ENCODE results near the gene TAF15.

TAF15 gene

GRCh38 chr17:35875072-35875799, 66.0 kb downstream of the TAF15 start:
- Histone ChIP-seq H2AFZ (ENCODE audit: low read depth, low read length) (no peak overlapping the region), H3K36me3 (ENCODE audit: insufficient read depth, low read length) (no peaks in the 10 kb centered on the region), H3K27me3 (ENCODE audit: insufficient read depth, low read length) (no peaks in the 10 kb centered on the region), H3K4me1 (ENCODE audit: insufficient read depth, low read length) (no peaks in the 10 kb centered on the region), H3K4me3 (ENCODE audit: low read length) (no peak overlapping the region), H3K9me3 (ENCODE audit: low read length) (no peaks in the 10 kb centered on the region)

- Histone ChIP-seq H3K4me3 (ENCODE audit: low read length) (no peak overlapping the region), H2AFZ (ENCODE audit: low read depth, low read length) (no peak overlapping the region), H3K36me3 (ENCODE audit: insufficient read depth, low read length) (no peaks in the 10 kb centered on the region), H3K9me3 (ENCODE audit: low read length) (no peaks in the 10 kb centered on the region), H3K27me3 (ENCODE audit: insufficient read depth, low read length) (no peaks in the 10 kb centered on the region), H3K4me1 (ENCODE audit: insufficient read depth, low read length) (no peaks in the 10 kb centered on the region)
These were observed 66.5 kb downstream of the TAF15 start for GRCh38 chr17:35875800-35876139.

GRCh38 chr17:35876534-35876933, 67.2 kb downstream of the TAF15 start:
- H3K27me3 ChIP-seq (ENCODE audit: insufficient read depth, low read length) = no peaks in the 10 kb centered on the region
- H3K36me3 ChIP-seq (ENCODE audit: insufficient read depth, low read length) = no peaks in the 10 kb centered on the region
- H3K4me3 ChIP-seq (ENCODE audit: low read length) = no peak overlapping the region
- H3K4me1 ChIP-seq (ENCODE audit: insufficient read depth, low read length) = no peaks in the 10 kb centered on the region
- no peak overlapping the region for H2AFZ ChIP-seq (ENCODE audit: low read depth, low read length)
- no peaks in the 10 kb centered on the region for H3K9me3 ChIP-seq (ENCODE audit: low read length)

- Histone ChIP-seq H2AFZ (ENCODE audit: low read depth, low read length) (no peak overlapping the region), H3K27me3 (ENCODE audit: insufficient read depth, low read length) (no peaks in the 10 kb centered on the region), H3K4me3 (ENCODE audit: low read length) (no peak overlapping the region), H3K9me3 (ENCODE audit: low read length) (no peaks in the 10 kb centered on the region), H3K36me3 (ENCODE audit: insufficient read depth, low read length) (no peaks in the 10 kb centered on the region), H3K4me1 (ENCODE audit: insufficient read depth, low read length) (no peaks in the 10 kb centered on the region)
These were observed 68.2 kb downstream of the TAF15 start for GRCh38 chr17:35877345-35878029.

- H3K27me3 ChIP-seq (ENCODE audit: insufficient read depth, low read length) = no peaks in the 10 kb centered on the region
- H2AFZ ChIP-seq (ENCODE audit: low read depth, low read length) = no peak overlapping the region
- no peaks in the 10 kb centered on the region for H3K36me3 ChIP-seq (ENCODE audit: insufficient read depth, low read length)
- H3K4me3 ChIP-seq (ENCODE audit: low read length) = no peak overlapping the region
- no peaks in the 10 kb centered on the region for H3K4me1 ChIP-seq (ENCODE audit: insufficient read depth, low read length)
- H3K9me3 ChIP-seq (ENCODE audit: low read length) = no peaks in the 10 kb centered on the region
These were observed 69.1 kb downstream of the TAF15 start for GRCh38 chr17:35878361-35878760.

- H3K36me3 ChIP-seq (ENCODE audit: insufficient read depth, low read length) = no peaks in the 10 kb centered on the region
- no peak within 1 kb of the TSS for H3K4me3 ChIP-seq (ENCODE audit: low read length)
- no peaks in the 10 kb centered on the region for H3K4me1 ChIP-seq (ENCODE audit: insufficient read depth, low read length)
- H3K27me3 ChIP-seq (ENCODE audit: insufficient read depth, low read length) = no peaks in the 10 kb centered on the region
- H3K9me3 ChIP-seq (ENCODE audit: low read length) = no peaks in the 10 kb centered on the region
- H2AFZ ChIP-seq (ENCODE audit: low read depth, low read length) = no peak within 1 kb of the TSS
These were observed 70.7 kb downstream of the TAF15 start, which contains the start of gene CCL5 for GRCh38 chr17:35879773-35880654. Gene CCL5 (minus strand): TSS chr17:35880360.

- Histone ChIP-seq H3K4me3 (ENCODE audit: low read length) (no peak overlapping the region), H3K36me3 (ENCODE audit: insufficient read depth, low read length) (no peaks in the 10 kb centered on the region), H3K4me1 (ENCODE audit: insufficient read depth, low read length) (no peaks in the 10 kb centered on the region), H3K9me3 (ENCODE audit: low read length) (no peaks in the 10 kb centered on the region), H3K27me3 (ENCODE audit: insufficient read depth, low read length) (no peaks in the 10 kb centered on the region), H2AFZ (ENCODE audit: low read depth, low read length) (no peak overlapping the region)
These were observed 80.0 kb downstream of the TAF15 start for GRCh38 chr17:35889241-35889640.

GRCh38 chr17:35889818-35890773, 80.8 kb downstream of the TAF15 start:
- no peak overlapping the region for H3K4me3 ChIP-seq (ENCODE audit: low read length)
- no peaks in the 10 kb centered on the region for H3K36me3 ChIP-seq (ENCODE audit: insufficient read depth, low read length)
- no peaks in the 10 kb centered on the region for H3K9me3 ChIP-seq (ENCODE audit: low read length)
- H2AFZ ChIP-seq (ENCODE audit: low read depth, low read length) = no peak overlapping the region
- H3K27me3 ChIP-seq (ENCODE audit: insufficient read depth, low read length) = no peaks in the 10 kb centered on the region
- no peaks in the 10 kb centered on the region for H3K4me1 ChIP-seq (ENCODE audit: insufficient read depth, low read length)

GRCh38 chr17:35890774-35891155, 81.5 kb downstream of the TAF15 start:
- Histone ChIP-seq H2AFZ (ENCODE audit: low read depth, low read length) (no peak overlapping the region), H3K4me3 (ENCODE audit: low read length) (no peak overlapping the region), H3K27me3 (ENCODE audit: insufficient read depth, low read length) (no peaks in the 10 kb centered on the region), H3K4me1 (ENCODE audit: insufficient read depth, low read length) (no peaks in the 10 kb centered on the region), H3K36me3 (ENCODE audit: insufficient read depth, low read length) (no peaks in the 10 kb centered on the region), H3K9me3 (ENCODE audit: low read length) (no peaks in the 10 kb centered on the region)

GRCh38 chr17:35891269-35891668, 82.0 kb downstream of the TAF15 start:
- Histone ChIP-seq H3K27me3 (ENCODE audit: insufficient read depth, low read length) (no peaks in the 10 kb centered on the region), H3K4me3 (ENCODE audit: low read length) (no peak overlapping the region), H3K36me3 (ENCODE audit: insufficient read depth, low read length) (no peaks in the 10 kb centered on the region), H2AFZ (ENCODE audit: low read depth, low read length) (no peak overlapping the region), H3K4me1 (ENCODE audit: insufficient read depth, low read length) (no peaks in the 10 kb centered on the region), H3K9me3 (ENCODE audit: low read length) (no peaks in the 10 kb centered on the region)

GRCh38 chr17:35892091-35893035, 83.1 kb downstream of the TAF15 start:
- Histone ChIP-seq H3K36me3 (ENCODE audit: insufficient read depth, low read length) (no peaks in the 10 kb centered on the region), H3K9me3 (ENCODE audit: low read length) (no peaks in the 10 kb centered on the region), H3K4me1 (ENCODE audit: insufficient read depth, low read length) (no peaks in the 10 kb centered on the region), H3K4me3 (ENCODE audit: low read length) (no peak overlapping the region), H2AFZ (ENCODE audit: low read depth, low read length) (no peak overlapping the region), H3K27me3 (ENCODE audit: insufficient read depth, low read length) (no peaks in the 10 kb centered on the region)

GRCh38 chr17:35893751-35894150, 84.5 kb downstream of the TAF15 start:
- no peak overlapping the region for H3K4me3 ChIP-seq (ENCODE audit: low read length)
- no peak overlapping the region for H2AFZ ChIP-seq (ENCODE audit: low read depth, low read length)
- no peaks in the 10 kb centered on the region for H3K4me1 ChIP-seq (ENCODE audit: insufficient read depth, low read length)
- H3K36me3 ChIP-seq (ENCODE audit: insufficient read depth, low read length) = no peaks in the 10 kb centered on the region
- no peaks in the 10 kb centered on the region for H3K27me3 ChIP-seq (ENCODE audit: insufficient read depth, low read length)
- H3K9me3 ChIP-seq (ENCODE audit: low read length) = no peaks in the 10 kb centered on the region
